Tibial nerve (tissue), 4 donors: ENCODE data around the gene CCBE1.

ENCODE experiments used
- CTCF ChIP-seq, 5 experiments: fragments of 200-600 bp in 3 of 5; fragments of 450-650 bp in 2 of 5; sonication (generic) in 3 of 5; IDR thresholded peaks; one replicate each; pipeline ENCODE4 v1.5.1; 2016 to 2019; ENCODE audit warnings: antibody characterized with exemption in 5 of 5, mild to moderate bottlenecking in 3 of 5, moderate library complexity in 2 of 5
- EP300 ChIP-seq, 2 donors: sonication (generic); formaldehyde crosslinking; IDR thresholded peaks; one replicate each; pipeline ENCODE4 v1.6.1; 2017; ENCODE audit warnings: antibody characterized with exemption in 2 of 2, mild to moderate bottlenecking in 1 of 2

- no peak for TF ChIP-seq EP300 (IDR thresholded peaks at IDR 0.05)
- TF ChIP-seq CTCF (IDR thresholded peaks at IDR 0.05) = no peak
Measured at GRCh38 chr18:59501920-59502273, 195.3 kb downstream of the CCBE1 start.
